Activated CD8-positive, alpha-beta memory T cell treated with anti-CD3 and anti-CD28 coated beads, Interleukin-2, amount 10 ng/mL, durations not matched to agents 7 days and 5 days (primary cell): ENCODE results near the gene TARBP2. TPM values are rescaled to one million over a fixed set of nuclear protein-coding genes. Genes with fewer than 3 reads are reported as not detected.

ENCODE experiments used
- ATAC-seq: fragments of 150-1000 bp; cut with Tn5 transposase; one replicate; pipeline ENCODE4 v1.10.0; 2021; ENCODE audit warnings: moderate library complexity
- CTCF ChIA-PET: fragments of 350-600 bp; sonication (Branson Sonifier 250); formaldehyde crosslinking; loops from one replicate; lab custom pipeline; 2021; ENCODE audit warnings: antibody characterized with exemption; lab: Charles Lee
- DNase-seq: peaks from one replicate; pipeline ENCODE4 v3.0.0-alpha.2; 2020
- H3K27ac Mint-ChIP-seq: one replicate; pipeline ENCODE4 v1.8.0; 2021; ENCODE audit warnings: mild to moderate bottlenecking, mixed read lengths
- H3K27me3 Mint-ChIP-seq: one replicate; pipeline ENCODE4 v1.8.0; 2021; ENCODE audit warnings: mixed read lengths
- H3K36me3 Mint-ChIP-seq: one replicate; pipeline ENCODE4 v1.8.0; 2021; ENCODE audit warnings: mild to moderate bottlenecking, mixed read lengths
- H3K4me1 Mint-ChIP-seq: one replicate; pipeline ENCODE4 v1.8.0; 2021; ENCODE audit warnings: mixed read lengths
- H3K4me3 Mint-ChIP-seq: one replicate; pipeline ENCODE4 v1.8.0; 2021; ENCODE audit warnings: mild to moderate bottlenecking, moderate library complexity, mixed read lengths
- H3K9me3 Mint-ChIP-seq: one replicate; pipeline ENCODE4 v1.8.0; 2022; ENCODE audit warnings: low read depth, mixed read lengths
- total RNA-seq, 2 experiments: library from RNA; stranded (reverse); gene quantifications; one replicate each; pipeline ENCODE4 v1.2.3, GENCODE V29; 2021

The TARBP2 gene
- total RNA-seq, 2 experiments from 2014 or later = 29.7 to 38.7 TPM

DNA sequence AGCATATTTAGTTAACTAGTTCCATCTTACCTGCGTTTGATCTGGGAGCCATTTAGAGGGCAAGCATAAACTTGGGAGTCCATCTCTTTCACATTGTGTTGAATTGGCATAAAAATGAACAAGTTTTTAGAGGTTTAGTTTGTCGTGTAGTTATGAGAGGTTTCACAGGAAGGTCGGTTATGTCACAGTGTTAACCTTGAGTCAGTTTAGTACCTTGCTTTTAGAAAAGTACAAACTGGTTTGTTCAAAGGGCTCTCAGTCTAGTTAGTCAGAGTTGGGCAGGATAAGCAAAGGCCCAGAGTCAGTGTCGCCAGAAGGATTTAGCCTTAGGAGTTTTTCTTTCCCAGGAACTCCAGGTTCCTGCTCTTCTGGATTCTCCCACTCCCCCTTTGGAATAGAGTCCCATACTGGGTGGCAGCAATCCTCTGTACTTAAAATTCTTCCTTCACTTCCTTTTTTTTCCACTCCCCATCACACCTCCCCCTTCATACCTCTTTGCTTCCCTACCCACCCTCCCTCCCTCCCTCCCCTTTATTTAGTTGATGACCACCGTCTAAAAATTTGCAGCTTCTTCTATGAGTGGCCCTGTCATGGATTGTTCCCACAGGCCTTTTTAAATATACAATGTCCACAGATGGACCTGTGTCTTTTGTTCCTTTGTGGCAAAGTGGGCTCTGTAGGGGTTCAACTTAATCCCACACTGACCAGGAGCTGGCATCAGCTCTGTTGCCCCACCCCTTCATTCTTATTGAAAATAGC lies 37.1 kb upstream of the TARBP2 start:
- CTCF ChIA-PET = interaction anchor here (0.9 to 1.8 kb wide), 3 partner anchors 11 to 45 kb away, joined by 4 to 8 read pairs (median 5); no protein-coding TSS in a partner anchor
- H3K36me3 Mint-ChIP-seq = peaks cover 88% of the 10 kb centered on the region
- H3K9me3 Mint-ChIP-seq = no peaks in the 10 kb centered on the region
- no peak for ATAC-seq
- H3K4me1 Mint-ChIP-seq = peaks cover 46% of the 10 kb centered on the region
- no peak overlapping the region for H3K4me3 Mint-ChIP-seq
- DNase-seq = no peak
- no peaks in the 10 kb centered on the region for H3K27me3 Mint-ChIP-seq
- no peak overlapping the region for H3K27ac Mint-ChIP-seq

DNA sequence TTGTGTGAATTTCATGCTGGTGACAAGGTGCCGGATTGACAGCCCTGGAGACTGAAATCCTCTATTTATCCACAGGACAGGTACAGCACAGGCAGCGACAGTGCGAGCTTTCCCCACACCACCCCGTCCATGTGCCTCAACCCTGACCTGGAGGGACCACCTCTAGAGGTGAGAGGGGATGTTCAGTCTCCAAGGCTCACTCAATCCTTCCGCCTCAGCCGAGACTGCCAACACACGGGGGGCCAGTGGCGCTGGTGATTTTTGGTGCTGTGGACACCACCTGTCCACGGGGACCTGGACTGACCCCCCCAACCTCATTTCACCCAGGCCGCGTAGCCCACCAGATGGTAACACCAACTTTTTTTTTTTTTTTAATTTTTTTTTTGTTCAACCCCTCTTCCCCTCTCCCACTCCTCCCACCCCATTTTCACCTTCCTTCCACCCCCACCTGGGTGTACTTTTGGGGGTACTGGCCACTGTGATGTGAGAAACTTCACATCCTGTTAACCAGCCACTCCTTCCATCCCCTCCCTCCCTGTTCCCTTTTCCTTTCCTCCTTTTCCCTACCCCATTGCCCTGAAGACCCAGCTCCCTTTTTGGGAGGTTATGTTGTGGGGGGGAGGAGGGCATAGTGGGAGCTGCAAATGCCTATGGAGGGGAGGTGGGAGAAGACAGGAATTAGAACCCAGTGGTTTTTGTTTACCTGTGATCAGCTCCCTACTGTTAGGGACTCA lies 36.2 kb upstream of the TARBP2 start:
- H3K4me1 Mint-ChIP-seq = peaks cover 41% of the 10 kb centered on the region
- ATAC-seq = no peak
- no peaks in the 10 kb centered on the region for H3K9me3 Mint-ChIP-seq
- no peaks in the 10 kb centered on the region for H3K27me3 Mint-ChIP-seq
- peak overlapping the region; percentile 30 for H3K27ac Mint-ChIP-seq
- no peak for DNase-seq
- peaks cover 83% of the 10 kb centered on the region for H3K36me3 Mint-ChIP-seq
- CTCF ChIA-PET = interaction anchor here (0.9 to 1.8 kb wide), 3 partner anchors 12 to 44 kb away, joined by 4 to 8 read pairs (median 5); no protein-coding TSS in a partner anchor
- no peak overlapping the region for H3K4me3 Mint-ChIP-seq

DNA sequence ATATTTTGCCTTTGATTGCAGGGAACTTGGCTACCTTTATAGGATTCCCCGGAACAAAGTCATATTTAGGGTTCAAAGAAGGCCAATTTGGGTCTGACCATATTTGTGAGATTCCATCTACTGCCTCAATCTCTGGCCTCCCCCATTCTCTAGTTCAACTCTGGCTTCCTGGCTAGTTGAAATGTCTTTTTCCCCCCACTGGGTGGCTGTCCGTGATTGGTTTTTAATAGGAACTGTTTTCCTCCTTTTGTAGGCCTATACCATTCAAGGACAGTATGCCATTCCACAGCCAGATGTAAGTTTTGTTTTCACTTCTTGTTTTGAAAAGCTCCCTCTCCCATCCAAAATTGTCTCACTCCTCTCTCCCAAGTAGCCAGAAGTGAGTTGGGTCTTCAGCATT lies 35.4 kb upstream of the TARBP2 start:
- CTCF ChIA-PET = no interaction called here

DNA sequence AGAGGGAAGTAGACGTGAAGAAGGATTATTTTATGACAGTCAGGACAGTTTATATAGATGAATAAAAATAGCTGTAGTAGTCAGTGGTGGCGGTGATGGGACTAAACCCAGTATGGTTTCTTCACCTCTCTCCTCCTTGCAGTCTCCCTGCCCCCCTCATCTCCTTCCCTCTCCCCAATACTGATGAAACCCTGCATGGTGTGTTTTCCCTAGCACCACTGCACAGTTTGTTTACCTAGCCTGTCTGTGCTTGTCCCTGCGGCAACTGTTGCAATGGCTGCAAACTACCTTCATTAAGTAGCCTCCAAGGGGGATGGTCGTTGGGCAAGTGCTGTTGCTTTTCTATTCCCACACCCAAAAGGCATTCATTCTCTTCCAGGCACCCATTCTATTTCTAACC lies 34.4 kb upstream of the TARBP2 start:
- Mint-ChIP-seq H3K4me1 (peaks cover 31% of the 10 kb centered on the region), H3K4me3 (no peak overlapping the region), H3K9me3 (no peaks in the 10 kb centered on the region), H3K27me3 (no peaks in the 10 kb centered on the region), H3K36me3 (peaks cover 78% of the 10 kb centered on the region), H3K27ac (no peak overlapping the region)
- DNase-seq (no peak), ATAC-seq (no peak)
- CTCF ChIA-PET = interaction anchor here (0.6 kb wide), 1 partner anchor 272 kb away, joined by 3 read pairs; no protein-coding TSS in a partner anchor

More for the DNA sequence above, 35.4 kb upstream of the TARBP2 start:
- Mint-ChIP-seq H3K27ac (no peak overlapping the region), H3K4me1 (peaks cover 33% of the 10 kb centered on the region), H3K27me3 (no peaks in the 10 kb centered on the region), H3K9me3 (no peaks in the 10 kb centered on the region), H3K4me3 (no peak overlapping the region), H3K36me3 (peaks cover 79% of the 10 kb centered on the region)
- ATAC-seq (no peak), DNase-seq (no peak)

DNA sequence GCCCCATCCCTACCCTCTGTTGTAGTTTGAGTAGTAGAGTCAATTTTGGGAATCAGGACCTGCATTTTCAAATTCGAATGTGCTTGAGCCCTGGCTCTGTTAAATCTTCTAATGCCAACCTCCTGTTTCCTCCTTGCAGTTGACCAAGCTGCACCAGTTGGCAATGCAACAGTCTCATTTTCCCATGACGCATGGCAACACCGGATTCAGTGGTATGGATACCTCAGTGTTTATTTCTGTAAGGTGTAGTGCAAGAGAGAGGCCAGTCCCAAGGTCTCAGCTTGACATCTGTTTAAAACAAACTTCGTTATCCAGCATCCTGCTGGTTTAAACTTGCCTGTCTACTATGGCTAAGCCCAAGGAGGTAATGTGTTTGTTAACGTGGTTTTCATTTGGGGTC lies 34.0 kb upstream of the TARBP2 start:
- ATAC-seq (no peak), DNase-seq (no peak)
- CTCF ChIA-PET = no interaction called here
- no peaks in the 10 kb centered on the region for H3K27me3 Mint-ChIP-seq
- H3K27ac Mint-ChIP-seq = no peak overlapping the region
- H3K4me1 Mint-ChIP-seq = peaks cover 36% of the 10 kb centered on the region
- peaks cover 79% of the 10 kb centered on the region for H3K36me3 Mint-ChIP-seq
- H3K4me3 Mint-ChIP-seq = no peak overlapping the region
- no peaks in the 10 kb centered on the region for H3K9me3 Mint-ChIP-seq

DNA sequence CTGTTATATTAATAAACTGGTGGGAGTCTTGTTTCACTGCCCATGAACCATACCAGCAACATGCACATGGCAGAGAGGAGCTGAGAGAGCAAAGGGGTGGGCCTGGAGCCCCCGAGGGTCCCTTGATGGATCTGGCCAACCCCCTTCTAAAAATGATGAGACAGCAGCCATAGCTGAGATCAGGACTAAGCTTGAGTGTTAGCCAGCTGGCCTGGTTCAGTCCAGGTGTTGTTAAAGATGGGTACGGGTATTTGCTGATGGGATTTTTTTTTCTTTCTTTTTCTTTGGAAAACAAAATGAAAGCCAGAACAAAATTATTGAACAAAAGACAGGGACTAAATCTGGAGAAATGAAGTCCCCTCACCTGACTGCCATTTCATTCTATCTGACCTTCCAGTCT lies 33.2 kb upstream of the TARBP2 start:
- CTCF ChIA-PET = interaction anchor here (1.4 kb wide), 1 partner anchor 41 kb away, joined by 3 read pairs; no protein-coding TSS in a partner anchor
- no peak overlapping the region for H3K27ac Mint-ChIP-seq
- peaks cover 38% of the 10 kb centered on the region for H3K4me1 Mint-ChIP-seq
- H3K27me3 Mint-ChIP-seq = no peaks in the 10 kb centered on the region
- ATAC-seq (no peak), DNase-seq (no peak)
- no peak overlapping the region for H3K4me3 Mint-ChIP-seq
- H3K9me3 Mint-ChIP-seq = no peaks in the 10 kb centered on the region
- peaks cover 77% of the 10 kb centered on the region for H3K36me3 Mint-ChIP-seq

DNA sequence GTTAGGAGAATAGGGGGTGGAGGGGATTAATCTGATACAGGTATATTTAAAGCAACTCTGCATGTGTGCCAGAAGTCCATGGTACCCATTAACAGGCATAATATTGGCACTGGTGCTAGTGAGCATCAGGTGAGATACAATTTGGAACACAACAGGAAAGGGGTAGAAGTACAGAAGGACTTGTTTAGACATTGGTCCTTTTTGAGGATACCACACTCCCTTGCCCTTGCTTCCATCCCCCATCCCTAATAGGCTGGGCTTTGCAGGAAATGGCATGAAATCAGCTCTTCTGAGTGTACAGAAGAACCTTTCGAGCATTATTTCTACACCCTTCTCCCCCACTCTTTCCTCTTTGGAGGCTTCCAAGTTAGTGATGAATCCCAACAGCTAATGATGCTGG lies 32.8 kb upstream of the TARBP2 start:
- Mint-ChIP-seq H3K27ac (peak overlapping the region; percentile 43), H3K36me3 (peaks cover 73% of the 10 kb centered on the region), H3K4me1 (peaks cover 38% of the 10 kb centered on the region), H3K4me3 (no peak overlapping the region), H3K27me3 (no peaks in the 10 kb centered on the region), H3K9me3 (no peaks in the 10 kb centered on the region)
- CTCF ChIA-PET = interaction anchor here (1.2 to 1.4 kb wide), 2 partner anchors 10 to 40 kb away, joined by 3 to 4 read pairs; no protein-coding TSS in a partner anchor
- DNase-seq (no peak), ATAC-seq (no peak)

DNA sequence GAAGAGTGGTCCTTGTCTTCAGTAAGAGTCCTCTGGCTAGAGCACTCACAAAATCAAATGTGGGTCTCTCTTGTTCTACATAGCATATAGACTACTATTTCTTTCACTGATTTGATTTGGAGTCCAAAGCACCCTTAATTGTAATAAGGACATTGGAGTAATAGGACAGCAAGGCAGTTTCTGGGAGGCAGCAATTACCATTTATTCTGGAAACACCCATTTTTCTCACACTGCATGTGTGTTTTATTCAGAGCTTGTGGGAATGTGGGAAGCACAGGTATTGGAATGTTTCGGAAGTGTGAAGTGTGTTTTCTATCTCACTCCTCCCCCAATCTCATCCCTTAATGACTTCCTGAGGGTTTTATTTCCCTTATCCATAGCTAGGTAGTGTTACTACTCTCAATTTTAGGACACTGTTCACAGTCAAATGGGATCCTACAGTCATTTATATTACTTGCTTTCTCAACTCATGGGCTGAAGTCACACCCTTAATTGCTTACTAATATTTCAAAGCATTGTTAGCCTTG lies 29.0 kb upstream of the TARBP2 start:
- ATAC-seq (no peak), DNase-seq (no peak)
- Mint-ChIP-seq H3K9me3 (no peaks in the 10 kb centered on the region), H3K4me3 (no peak overlapping the region), H3K27me3 (no peaks in the 10 kb centered on the region), H3K36me3 (peaks cover 73% of the 10 kb centered on the region), H3K4me1 (peaks cover 47% of the 10 kb centered on the region), H3K27ac (no peak overlapping the region)
- CTCF ChIA-PET = interaction anchor here (1.1 to 1.7 kb wide), 4 partner anchors 10 to 147 kb away, joined by 3 to 6 read pairs (median 4); no protein-coding TSS in a partner anchor

DNA sequence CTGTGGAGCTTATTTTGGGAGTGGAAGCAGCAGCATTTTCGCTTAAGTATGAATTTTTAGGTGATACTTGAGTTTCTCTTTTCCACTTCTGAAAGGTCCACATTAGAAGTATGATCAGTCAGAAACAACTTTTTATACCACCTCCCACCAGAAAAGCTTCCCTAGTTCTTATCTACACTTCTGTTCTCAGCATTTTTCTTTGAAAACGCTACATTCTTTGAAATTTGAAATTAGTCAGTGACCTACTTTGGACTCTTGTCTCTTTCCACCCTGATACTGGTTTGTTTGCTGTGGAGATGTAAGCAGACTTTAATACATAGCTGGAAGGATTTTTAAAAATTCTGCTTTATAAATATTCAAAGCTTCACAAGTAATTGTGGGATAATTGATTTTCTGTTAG lies 27.0 kb upstream of the TARBP2 start:
- Mint-ChIP-seq H3K9me3 (no peaks in the 10 kb centered on the region), H3K27me3 (no peaks in the 10 kb centered on the region), H3K4me1 (peaks cover 46% of the 10 kb centered on the region), H3K36me3 (peaks cover 68% of the 10 kb centered on the region), H3K4me3 (no peak overlapping the region), H3K27ac (peak overlapping the region; percentile 69)
- CTCF ChIA-PET = interaction anchor here (1.5 to 2.0 kb wide), 5 partner anchors 8 to 35 kb away, joined by 3 to 7 read pairs (median 5); no protein-coding TSS in a partner anchor
- no peak for DNase-seq
- no peak for ATAC-seq

DNA sequence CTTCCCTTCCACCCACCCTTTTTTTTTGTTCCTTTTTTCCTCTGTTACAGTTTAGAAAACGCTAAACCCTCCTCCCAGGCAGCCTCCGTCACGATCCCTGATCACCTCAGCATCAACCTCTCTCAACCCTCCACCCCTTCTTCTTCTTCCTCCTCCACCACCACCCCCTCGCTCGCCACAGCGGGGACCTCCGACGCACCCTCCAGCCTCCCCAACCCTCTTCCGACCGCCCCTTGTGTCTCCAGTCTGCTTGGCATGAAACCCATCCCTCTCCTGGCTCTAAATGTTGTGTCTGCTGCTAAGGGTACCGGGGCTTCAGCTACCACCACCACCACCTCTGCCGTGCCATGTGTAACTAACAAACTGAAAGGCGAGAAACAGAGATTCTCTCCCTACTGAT lies 26.3 kb upstream of the TARBP2 start:
- peak overlapping the region; percentile 29 for H3K4me3 Mint-ChIP-seq
- no peaks in the 10 kb centered on the region for H3K9me3 Mint-ChIP-seq
- CTCF ChIA-PET = interaction anchor here (1.0 to 4.6 kb wide), 7 partner anchors 20 to 341 kb away, joined by 3 to 20 read pairs (median 5); no protein-coding TSS in a partner anchor
- H3K27ac Mint-ChIP-seq = peak overlapping the region; percentile 76
- H3K36me3 Mint-ChIP-seq = peaks cover 72% of the 10 kb centered on the region
- peaks cover 46% of the 10 kb centered on the region for H3K4me1 Mint-ChIP-seq
- DNase-seq (no peak), ATAC-seq (peak; percentile 27)
- no peaks in the 10 kb centered on the region for H3K27me3 Mint-ChIP-seq

DNA sequence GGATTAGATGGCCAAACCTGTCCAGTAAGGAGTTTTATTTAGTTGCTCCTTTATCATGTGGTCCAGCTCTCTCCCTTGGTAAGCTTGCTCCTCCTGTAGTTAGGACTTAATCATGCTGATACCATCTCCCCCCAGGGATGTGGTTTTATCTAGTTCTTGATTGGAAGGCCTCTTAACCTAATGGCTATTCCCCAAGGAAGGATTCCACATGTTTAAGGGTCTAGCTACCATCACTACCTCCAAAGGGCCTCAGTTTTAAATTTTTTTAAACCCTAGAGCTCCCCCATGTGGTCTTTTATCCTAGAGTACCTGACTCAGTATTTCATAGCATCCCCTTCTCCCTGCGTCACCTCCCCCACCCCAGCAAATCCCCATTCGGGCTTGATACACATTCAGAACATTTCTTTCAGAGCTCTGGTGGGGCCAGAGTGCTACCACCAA lies 24.3 kb upstream of the TARBP2 start:
- ATAC-seq = no peak

DNA sequence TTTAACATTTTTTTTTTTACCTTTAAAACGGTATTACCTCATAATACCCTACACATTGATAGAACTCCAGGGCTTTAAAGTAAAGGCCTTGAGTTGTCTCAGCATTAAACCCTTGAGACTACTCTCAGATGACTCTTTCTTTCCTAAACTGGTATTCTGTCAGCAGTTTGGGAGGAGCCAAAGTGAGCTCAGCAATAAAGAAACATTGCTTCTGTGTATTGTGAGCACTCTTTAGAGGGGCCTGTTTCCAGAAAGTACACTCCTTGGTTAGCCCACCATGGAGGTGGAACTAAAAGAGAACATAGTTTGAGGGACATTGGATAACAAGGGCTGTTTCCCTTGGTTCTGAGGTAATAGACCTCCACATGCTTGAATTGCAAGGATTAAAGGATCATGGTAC lies 22.2 kb upstream of the TARBP2 start:
- CTCF ChIA-PET = interaction anchor here (0.9 to 4.6 kb wide), 4 partner anchors 10 to 197 kb away, joined by 3 to 20 read pairs (median 4); partner anchors contain the start of genes ATP5MC2 and TARBP2
- Mint-ChIP-seq H3K36me3 (peaks cover 67% of the 10 kb centered on the region), H3K27ac (no peak overlapping the region), H3K27me3 (no peaks in the 10 kb centered on the region), H3K4me1 (peaks cover 22% of the 10 kb centered on the region), H3K9me3 (no peaks in the 10 kb centered on the region), H3K4me3 (no peak overlapping the region)
- ATAC-seq (no peak), DNase-seq (no peak)

More for the DNA sequence above, 24.3 kb upstream of the TARBP2 start:
- CTCF ChIA-PET = interaction anchor here (0.6 to 4.6 kb wide), 13 partner anchors 9 to 155 kb away, joined by 3 to 20 read pairs (median 5); partner anchors contain the start of genes AAAS and MAP3K12
- DNase-seq = no peak
- Mint-ChIP-seq H3K9me3 (no peaks in the 10 kb centered on the region), H3K4me1 (peaks cover 40% of the 10 kb centered on the region), H3K27me3 (no peaks in the 10 kb centered on the region), H3K27ac (no peak overlapping the region), H3K36me3 (peaks cover 67% of the 10 kb centered on the region), H3K4me3 (no peak overlapping the region)

DNA sequence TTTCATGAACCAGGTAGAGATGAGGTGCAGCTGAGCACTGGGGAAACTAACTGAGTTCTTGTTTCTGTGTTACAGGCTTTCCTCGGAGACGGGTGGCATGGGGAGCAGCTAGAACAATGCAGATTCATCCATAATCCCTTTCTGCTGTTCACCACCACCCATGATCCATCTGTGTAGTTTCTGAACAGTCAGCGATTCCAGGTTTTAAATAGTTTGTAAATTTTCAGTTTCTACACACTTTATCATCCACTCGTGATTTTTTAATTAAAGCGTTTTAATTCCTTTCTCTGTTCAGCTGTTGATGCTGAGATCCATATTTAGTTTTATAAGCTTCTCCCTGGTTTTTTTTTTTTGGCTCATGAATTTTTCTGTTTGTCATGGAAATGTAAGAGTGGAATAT lies 21.8 kb upstream of the TARBP2 start:
- H3K4me3 Mint-ChIP-seq = no peak overlapping the region
- no peaks in the 10 kb centered on the region for H3K9me3 Mint-ChIP-seq
- peaks cover 18% of the 10 kb centered on the region for H3K4me1 Mint-ChIP-seq
- no peak for DNase-seq
- no peak for ATAC-seq
- CTCF ChIA-PET = interaction anchor here (0.9 to 4.6 kb wide), 3 partner anchors 22 to 196 kb away, joined by 3 to 20 read pairs (median 5); partner anchors contain the start of genes ATP5MC2 and TARBP2
- no peak overlapping the region for H3K27ac Mint-ChIP-seq
- H3K27me3 Mint-ChIP-seq = no peaks in the 10 kb centered on the region
- peaks cover 65% of the 10 kb centered on the region for H3K36me3 Mint-ChIP-seq
